NK-92 (cell line): Measurements from ENCODE around the gene QPCT.
"Not testable (repeated sequence)": the region's sequence is repeated elsewhere in the genome, so short reads cannot be mapped to it uniquely, and the experiment has no call there.

ENCODE experiments used
- DNase-seq: peaks from one replicate; lab custom pipeline; 2025; ENCODE audit not compliant: unreplicated experiment; lab: John Stamatoyannopoulos, UW

QPCT gene

DNA sequence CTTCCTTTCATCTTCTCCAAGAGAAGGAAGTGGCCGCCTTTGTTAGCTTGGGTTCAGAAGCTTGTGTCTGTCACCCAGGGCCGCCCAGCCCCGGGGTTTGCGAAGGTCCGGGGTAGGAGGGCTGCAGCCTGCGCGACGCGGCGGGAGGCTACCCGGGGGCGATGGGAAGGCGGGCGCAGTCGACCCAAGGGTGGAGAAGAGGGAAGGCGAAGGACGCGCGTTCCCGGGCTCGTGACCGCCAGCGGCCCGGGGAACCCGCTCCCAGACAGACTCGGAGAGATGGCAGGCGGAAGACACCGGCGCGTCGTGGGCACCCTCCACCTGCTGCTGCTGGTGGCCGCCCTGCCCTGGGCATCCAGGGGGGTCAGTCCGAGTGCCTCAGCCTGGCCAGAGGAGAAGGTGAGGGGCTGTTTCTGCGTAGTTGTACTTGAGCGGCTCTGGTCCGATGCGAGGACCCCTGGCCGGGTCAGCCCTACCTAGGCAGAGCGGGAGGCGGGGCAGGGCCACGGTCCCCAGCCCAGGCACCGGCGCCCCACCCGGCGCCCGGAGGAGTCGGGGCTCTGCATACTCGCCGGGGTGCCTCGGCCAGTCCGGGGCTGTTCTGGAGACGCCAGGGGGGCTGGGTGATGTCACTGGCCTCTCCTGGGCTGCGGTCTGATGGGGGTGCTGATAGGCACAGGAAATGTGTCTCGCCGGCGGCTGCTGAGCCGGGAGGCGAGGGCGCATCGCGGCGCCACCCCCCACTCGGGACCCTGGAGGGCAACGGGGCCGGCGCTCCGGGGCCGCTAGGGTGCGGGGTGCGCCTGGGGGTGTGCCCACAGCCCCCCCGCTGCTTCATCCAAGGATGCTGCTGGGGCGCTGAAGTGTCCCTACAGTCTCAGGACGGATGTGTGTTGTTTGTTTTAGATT lies at the start of gene QPCT:
Gene QPCT (plus strand): TSS at position 178 of the 909 bp plus-strand sequence. CDS start 102 bp downstream, at position 280.
- DNase-seq = no peak

DNA sequence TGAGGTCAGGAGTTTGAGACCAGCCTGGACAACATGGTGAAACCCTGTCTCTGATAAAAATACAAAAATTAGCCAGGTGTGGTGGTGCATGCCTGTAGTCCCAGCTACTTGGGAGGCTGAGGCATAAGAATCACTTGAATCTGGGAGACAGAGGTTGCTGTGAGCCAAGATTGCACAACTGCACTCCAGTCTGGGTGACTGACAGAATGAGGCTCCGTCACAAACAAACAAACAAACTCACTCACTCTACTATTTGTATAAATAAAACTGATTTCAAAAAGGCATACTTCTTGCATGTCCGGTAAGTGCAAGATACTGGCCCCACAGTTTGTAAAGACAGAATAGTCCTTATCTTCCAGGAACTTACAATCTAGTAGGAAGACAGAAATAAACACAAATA lies 49.6 kb upstream of the QPCT start:
- DNase-seq = not testable (repeated sequence)

DNA sequence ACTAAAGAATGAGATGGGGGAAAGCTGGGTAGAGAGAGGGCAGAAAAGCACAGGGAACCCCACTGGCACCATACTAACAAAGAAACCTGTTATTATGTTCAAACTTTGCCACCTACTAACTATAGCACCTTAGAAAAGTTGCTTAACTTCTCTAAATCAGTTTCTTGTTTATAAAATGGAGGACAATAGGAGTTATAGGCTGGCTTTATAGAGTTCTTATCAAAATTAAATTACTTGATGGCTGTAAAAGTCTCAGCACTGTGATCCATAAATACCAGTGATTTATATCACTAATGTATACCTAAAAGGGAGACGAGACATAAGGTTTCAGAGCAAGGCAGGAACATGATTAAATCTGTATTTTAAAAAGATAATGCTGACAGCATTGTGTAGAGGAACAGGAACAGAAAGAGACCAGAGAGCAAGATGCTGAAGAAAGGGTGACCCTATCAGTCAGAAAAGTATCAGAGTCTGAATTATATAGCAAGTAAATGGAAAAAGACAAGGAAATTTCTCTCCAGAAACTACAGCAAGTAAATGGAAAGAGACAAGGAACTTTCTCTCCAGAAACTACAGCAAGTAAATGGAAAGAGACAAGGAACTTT lies 48.9 kb upstream of the QPCT start:
- DNase-seq = no peak

DNA sequence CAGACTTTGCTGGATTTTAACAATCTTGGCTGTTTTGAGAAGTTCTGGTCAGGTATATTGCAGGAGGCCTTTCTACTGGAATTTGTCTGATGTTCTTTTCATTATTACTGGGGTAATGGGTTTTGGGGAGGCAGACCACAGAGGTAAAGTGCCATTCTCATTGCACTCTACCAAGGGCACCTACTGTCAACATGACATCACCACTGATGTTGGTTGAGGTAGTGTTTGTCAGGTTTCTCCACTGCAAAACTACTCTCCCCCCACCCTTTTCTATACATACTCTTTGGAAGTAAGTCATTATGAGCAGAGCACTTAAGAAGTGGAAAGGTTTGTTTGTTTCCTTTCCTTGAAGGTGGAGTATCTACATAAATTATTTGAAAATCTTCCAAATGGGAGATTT lies 46.8 kb upstream of the QPCT start:
- no peak for DNase-seq

DNA sequence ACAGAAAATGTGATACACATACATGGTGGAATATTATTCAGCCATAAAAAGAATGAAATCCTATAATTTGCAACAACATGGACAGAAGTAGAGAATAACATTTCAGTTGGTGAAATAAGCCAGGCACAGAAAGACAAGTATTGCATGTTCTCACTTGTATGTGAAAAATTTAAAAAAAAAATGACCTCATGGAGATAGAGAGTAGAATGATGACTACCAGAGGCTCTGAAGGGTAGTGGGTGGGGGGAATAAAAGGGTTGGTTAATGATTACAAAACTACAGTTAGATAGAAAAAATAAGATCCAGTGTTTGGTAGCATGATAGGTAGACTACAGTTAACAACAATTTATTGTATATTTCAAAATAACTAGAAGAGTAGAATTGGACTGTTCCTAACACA lies 44.3 kb upstream of the QPCT start:
- no peak for DNase-seq

DNA sequence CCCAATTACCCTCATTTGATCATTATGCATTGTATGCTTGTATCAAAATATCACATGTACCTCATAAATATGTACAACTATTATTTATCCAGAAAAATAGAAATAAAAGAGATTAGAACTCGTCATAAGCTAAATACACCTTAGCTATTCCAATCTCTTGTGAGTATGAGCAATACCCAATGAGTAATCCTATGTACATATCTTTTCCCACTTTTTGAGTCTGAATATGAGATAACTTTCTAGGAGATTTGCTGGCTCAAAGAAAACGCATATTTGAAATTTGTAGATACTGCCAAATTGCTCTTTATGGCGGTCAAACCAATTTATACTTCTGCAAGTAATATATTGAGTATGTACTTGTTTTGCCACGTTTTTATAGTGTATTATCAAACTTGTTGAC lies 43.9 kb upstream of the QPCT start:
- DNase-seq = no peak

DNA sequence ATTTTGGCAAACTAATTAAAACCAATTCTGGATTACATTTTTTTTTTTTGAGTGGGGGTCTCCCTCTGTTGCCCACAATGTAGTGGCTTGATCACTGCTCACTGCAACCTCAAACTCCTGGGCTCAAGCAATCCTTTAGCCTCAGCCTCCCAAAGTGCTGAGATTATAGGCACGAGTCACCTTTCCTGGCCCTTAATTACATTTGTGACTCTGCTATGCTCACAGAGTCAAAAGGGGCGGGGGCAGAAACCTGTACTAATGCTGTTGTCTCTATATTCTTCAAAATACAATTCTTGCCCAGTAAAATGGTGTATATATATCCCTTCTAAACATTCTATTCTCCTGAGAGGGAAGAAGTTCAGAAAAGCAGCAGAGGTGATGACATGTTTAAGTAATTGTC lies 43.0 kb upstream of the QPCT start:
- DNase-seq = no peak

DNA sequence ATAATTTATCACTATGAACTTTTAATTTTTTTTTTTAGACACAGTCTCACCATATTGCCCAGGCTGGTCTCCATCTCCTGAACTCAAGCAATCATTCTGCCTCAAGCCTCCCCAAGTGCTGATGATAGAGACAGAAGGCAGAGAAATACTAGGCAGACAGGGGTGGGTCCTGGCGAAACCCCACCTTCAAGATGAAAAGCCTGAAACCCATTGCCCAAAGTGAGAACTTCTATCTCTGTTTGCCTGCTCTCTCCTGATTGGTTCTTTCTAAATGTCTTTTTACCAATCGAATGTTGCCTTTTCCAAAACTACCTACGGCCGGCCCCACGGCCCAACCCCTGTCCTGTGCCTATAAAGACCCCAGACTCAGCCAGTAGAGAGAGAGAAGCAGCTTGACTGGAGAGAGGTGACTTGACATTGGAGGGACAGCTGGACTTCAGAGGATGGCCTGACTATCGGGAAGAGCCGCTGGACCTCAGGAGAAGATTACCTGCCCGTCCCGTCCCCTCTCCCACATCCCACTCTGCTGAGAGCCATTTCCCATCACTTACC lies 41.7 kb upstream of the QPCT start:
- no peak for DNase-seq

DNA sequence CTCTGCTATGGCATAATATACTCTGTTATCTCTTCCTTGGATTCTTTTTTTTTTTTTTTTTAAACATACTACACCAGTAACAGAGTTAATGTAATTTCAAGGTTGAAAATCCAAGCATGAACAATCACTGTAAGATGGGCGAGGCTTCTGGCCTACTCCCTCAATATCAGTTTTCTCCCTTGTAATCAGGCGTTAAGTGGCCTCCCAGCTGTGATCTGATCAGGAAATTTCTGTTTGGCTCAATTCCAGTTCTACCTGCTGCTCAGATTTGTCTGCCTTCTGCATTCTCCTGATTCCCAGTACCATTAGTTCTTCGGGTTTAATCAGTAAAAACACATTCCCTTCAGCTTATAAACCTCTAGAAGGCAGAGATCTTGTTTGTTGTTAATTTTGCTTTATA lies 38.4 kb upstream of the QPCT start:
- DNase-seq = no peak

DNA sequence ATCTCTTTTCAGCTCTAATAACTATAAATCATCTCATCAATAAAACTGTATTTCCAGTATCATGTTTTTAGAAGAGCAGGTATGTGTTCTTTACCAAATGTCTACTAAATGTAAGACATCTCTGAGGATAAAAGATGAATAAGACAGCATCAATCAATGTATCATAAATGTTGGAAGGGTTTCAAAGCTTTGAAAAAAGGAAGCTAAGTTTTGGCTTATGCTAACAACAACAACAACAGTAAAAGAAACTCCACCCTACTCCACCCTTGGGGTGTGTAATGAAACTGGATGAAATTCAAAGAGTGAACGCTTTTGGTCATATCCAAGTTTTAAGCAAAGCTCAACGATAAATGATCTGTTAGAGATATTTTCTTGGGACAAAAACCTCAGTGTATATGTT lies 36.9 kb upstream of the QPCT start:
- no peak for DNase-seq

DNA sequence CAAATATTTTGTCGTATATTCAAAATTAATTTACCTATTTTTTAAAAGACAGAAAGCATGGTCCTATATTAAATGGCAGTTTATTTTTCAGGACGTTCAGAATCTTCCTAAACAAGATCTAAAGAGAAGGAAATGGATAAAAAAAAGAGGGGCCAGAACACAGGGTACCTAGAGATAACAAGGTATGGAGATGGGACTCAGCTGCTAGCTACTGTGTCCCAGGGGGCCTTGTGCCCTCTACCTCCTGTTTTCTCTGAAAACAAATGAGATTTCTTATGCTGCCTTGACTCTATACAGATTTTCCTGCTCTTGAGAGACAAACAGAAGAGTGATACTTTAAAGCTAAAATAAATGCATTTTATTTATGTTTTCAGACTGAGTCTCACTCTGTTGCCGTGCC lies 29.1 kb upstream of the QPCT start:
- no peak for DNase-seq

DNA sequence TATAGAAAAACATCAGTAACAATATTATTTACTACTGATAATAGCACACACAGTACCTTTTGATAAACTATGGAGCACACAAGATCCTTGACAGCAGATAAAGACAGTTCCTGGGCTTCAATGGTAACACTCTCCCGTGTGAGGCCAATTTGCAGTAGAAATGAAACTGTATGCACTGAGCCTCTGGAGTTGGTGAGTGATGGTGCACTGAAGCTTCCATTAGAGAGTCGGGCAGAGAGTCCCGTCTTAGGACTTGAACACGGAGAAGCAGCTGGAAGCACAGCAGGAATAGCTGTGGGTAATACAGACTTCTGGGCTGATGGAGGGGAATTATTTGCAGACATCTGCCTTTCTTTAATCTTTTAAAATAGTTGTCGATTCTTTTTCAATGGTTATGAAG lies 28.2 kb upstream of the QPCT start:
- DNase-seq = no peak

DNA sequence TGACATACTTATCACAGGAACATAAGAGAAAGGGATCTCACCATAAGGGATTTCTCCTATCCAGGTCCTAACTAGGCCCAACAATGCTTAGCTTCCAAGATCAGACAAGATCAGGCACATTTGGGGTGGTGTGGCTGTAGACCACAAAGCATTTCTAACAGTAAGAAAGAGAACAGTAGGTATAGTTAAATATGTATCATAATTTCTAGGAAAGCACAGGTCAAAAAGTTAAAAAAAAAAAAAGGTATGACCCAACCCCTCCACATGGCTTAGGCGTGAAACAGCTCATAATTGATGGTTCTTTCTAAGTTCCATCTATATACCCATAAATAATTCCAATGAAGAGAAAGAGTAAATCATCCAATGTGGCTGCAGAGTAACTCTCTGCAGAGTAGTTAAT lies 26.7 kb upstream of the QPCT start:
- DNase-seq = no peak

DNA sequence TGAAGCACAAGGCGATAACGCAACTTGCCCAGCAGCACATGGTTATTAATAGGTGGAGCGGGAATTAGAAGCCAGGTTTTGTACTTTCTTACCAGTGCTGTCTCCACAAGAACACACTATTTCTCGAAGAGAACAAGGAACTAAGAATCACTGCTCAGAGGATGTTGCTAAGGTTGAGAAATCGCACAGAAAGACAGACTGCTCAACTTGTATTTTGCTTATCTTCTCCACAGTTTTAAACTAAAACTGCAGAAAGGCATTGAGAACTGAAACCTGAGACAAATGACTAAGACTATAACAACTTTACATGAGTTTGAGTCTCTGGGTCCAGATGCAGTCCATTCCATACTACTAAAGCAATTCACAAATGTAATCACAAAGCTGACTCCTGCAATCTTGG lies 26.0 kb upstream of the QPCT start:
- DNase-seq = no peak

DNA sequence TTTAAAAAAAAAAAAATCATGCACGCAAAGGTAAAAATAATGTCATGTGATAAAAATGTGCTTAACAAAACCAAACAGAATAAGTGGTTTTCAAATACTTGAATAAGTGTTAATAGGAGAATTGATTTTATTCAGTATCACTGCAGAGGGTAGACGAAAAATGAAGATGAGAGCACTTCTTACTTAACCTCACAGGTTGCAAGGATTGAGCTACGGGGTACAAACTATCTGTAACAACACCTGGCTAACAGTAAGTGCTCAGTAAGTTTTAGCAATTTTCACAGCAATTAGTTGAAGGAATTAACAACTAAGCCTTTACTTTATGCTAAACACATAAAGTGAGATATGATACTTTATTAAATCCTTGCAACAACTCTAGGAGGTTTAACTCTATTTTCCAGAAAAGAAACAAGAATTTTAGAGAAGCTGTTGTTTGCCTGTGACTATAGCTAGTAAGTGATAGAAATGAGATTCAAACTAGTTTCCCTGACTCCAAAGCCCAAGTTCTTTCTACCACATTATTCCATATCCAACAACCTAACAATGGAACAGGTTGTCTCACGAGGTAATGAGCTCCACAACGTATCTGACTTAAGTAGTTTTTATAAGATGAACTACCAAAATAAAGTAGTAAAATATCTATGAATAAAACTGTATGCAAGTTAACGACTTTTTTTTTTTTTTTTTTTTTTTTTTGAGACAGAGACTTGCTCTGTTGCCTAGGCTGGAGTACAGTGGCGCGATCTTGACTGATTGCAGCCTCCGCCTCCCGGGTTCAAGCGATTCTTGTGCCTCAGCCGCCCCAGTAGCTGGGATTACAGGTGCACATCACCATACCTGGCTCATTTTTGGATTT lies 24.4 kb upstream of the QPCT start:
- no peak for DNase-seq

DNA sequence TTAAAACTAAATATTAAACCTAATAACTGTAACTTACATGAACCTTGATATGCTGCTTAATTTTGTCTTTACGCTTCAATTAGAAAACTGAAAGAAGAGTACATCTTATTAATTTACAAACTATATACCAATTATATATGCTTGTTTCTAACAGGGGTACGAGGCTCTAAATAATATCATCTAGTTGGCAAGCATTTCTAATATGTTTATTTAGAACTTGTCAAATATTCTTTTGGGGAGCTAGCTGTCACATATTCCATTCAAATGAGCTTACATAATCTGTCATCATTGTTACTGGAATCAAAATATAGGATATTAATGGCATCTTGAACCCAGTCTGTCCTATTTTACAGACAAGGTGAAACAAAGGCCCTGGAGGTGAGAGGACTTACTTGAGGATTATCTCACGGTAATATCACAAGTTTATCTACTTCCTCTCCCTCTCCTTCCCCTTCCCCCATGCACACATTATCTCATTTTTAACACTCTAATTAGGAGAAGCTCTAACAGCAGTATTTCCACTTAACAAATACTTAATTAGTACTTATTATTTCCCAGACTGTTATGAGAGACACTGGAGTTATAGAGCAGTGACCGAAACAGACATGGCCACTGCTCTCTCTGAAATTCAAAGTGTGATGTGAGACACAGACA lies 23.3 kb upstream of the QPCT start:
- DNase-seq = no peak

DNA sequence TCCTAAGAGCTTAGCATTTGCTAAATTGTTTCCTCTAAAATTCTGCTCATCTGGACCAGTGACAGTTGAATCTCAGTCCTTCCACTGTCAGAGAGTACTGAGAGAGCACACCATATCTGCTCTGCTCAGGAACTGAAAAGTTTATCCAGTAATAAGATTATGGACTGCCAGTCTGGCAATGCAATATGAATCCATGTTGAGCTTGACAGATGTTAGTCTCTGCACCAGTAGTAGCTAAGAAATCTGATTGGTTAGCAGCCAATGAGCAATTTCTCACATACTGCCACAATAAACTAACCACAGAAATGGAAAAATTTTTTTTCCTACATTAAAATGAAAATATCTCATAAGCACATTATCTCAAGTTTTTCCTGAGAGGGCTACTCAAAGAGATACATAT lies 22.1 kb upstream of the QPCT start:
- no peak for DNase-seq

DNA sequence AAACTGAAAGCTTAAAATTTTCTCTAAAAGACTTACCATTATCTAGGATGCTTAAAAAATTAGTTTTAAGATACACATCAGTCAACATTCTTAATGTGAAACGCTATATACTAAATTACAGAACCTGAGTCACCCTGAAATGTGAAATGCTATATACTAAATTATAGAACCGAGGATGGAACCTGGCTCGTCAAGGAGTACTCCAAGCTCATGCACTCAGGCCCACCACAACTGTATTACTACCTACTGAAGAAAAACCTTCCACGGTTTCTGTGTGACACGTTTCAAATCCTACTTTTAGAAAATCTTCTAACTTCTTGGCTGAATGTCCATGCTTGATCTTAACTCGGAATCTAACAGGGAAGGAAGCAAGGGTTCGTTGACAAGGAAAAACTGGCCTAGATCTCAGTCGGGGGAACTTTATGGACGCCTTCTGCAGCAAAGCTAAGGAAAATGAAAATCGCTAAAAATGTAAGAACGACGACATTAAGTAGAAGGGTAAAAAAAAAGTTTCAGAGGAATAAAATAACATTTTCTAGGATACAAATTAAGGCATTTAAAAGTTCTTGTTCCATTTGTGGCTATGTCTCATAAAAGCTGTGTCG lies 21.2 kb upstream of the QPCT start:
- DNase-seq = no peak

DNA sequence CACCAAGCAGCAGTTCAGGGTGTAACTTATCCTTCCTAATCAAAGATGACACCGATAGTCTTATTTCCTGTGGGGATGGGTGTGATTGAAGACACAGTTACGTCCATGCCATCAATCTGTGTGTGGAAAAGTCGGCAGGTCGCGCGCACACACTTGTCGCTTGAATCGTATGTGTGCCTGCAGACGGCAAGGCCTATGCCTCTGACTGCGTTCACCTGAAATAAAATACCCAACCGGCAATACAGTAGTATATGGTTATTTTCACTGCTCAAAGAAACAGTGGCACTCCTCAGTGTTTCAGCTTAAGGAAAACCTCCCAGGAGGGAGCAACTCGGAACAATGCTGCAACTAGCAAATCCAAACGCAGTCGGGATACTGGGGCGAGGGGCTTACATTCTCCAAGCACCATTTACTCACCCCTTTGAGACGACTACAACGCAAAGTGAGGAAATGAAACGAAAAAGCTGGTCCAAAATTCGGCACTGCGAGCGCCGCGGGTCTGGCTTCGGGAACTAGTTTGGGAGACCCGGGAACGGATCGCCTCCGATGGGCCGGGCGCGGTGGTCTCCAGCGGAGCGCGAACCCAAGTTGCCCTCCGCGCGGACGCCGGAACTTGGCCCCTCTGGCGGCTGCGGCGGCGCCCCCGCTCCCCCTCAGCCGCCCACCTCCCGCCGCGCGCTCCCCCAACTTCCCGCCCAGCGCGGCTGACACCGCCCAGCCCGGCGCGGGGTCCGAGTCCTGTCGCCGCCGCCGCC lies 20.5 kb upstream of the QPCT start:
- DNase-seq = no peak

DNA sequence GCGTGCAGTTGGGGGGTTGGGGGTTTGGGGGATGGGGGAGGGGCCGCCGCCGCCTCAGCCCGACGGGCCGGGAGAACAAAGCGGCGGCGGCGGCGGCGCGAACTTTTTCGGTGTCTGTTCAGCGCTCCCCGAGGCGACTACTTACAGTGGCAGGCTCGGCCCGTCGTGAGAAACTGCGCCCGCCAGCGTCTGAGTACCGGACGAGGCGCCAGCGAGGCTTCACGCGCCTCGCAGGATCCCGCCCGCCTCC lies 20.0 kb upstream of the QPCT start:
- no peak for DNase-seq
